ENCODE results near the gene NEK1.

The NEK1 gene

DNA sequence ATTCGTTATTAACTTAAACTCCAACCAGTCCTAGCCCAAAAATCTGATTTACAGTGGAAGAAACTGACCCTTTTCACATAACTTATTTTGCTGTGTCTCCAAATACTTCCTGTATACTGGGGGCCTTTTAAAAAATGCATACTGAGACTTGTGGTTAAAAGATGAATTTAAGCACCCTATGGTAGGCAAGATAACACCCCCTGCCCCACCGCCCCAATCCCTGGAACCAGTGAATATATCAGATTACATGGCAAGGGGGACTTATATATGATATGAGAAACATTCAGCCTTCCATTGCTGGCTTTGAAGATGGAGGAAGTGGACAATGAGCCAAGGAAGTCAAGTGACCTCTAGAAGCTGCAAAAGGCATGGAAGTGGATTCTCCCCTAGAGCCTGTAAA lies 4.9 kb upstream of the NEK1 start:
- Histone ChIP-seq H3K4me3 (ENCODE audit: low read length) (no peak overlapping the region), H3K9me3 (ENCODE audit: insufficient read depth, low read depth, low read length) (no peaks in the 10 kb centered on the region), H3K9ac (ENCODE audit: low read depth, low read length) (no peak overlapping the region), H3K27ac (ENCODE audit: low read depth, low read length) (no peak overlapping the region), H3K36me3 (ENCODE audit: insufficient read depth, low read length) (no peaks in the 10 kb centered on the region), H3K4me1 (ENCODE audit: insufficient read depth, low read length) (peaks cover 17% of the 10 kb centered on the region), H3K27me3 (ENCODE audit: insufficient read depth, low read length) (no peaks in the 10 kb centered on the region)
- WGBS: 100% methylated on average over 1 of the region's 2 CpGs

DNA sequence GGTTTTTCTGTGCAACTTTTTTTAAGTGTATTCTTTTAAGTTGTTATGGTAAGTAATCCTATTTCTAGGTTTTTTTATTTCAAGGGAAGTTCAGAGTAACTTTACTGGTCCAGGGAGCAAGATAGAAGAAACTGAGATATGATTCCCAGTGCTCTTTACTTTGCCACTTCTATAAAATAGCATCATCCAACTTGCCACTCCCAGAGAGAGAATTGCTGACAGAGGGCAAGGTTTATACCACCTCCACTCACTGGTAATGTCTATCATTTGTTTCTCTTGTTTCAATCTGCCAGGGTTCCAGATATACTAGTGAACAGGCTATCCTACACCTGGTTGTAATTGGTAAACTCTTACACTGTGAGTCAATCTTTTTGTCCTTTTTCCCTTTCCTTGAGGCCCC lies 4.5 kb upstream of the NEK1 start:
- H3K4me1 ChIP-seq (ENCODE audit: insufficient read depth, low read length): peaks cover 12% of the 10 kb centered on the region
- no peak overlapping the region for H3K9ac ChIP-seq (ENCODE audit: low read depth, low read length)
- no peaks in the 10 kb centered on the region for H3K27me3 ChIP-seq (ENCODE audit: insufficient read depth, low read length)
- no peaks in the 10 kb centered on the region for H3K36me3 ChIP-seq (ENCODE audit: insufficient read depth, low read length)
- no peaks in the 10 kb centered on the region for H3K9me3 ChIP-seq (ENCODE audit: insufficient read depth, low read depth, low read length)
- H3K4me3 ChIP-seq (ENCODE audit: low read length): no peak overlapping the region
- H3K27ac ChIP-seq (ENCODE audit: low read depth, low read length): no peak overlapping the region

DNA sequence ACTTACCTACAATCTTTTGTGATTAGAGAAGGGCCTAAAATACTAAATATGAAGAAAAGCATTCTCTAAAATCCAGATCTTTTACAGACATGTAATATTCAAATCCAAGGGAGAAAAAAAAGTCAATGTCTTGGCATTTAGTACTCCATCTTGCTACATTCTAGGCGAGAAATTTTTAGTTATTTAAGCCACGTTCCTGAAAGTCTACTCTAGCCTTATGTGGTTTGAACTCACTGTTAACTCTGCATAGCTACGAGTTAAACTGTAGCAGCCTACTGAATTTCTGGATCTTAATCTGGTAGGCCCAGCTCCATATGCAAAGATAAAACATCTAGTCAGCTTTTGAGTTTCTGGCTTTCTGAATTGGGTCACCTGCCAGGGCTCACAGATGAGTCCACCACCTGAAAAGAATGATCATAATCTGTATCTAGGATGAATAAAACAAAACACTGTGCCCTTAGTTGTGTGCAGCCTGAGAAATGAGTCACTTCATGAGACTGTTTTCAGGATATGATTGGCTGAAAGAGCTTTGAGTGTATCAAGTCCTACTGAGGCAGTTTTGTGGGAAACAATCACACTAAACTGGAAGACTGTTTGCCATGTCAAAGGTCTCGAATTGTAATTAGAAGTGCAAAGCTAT lies 3.2 kb upstream of the NEK1 start:
- Histone ChIP-seq H3K9ac (ENCODE audit: low read depth, low read length) (no peak overlapping the region), H3K27me3 (ENCODE audit: insufficient read depth, low read length) (no peaks in the 10 kb centered on the region), H3K9me3 (ENCODE audit: insufficient read depth, low read depth, low read length) (no peaks in the 10 kb centered on the region), H3K4me1 (ENCODE audit: insufficient read depth, low read length) (peaks cover 11% of the 10 kb centered on the region; the same call in 1 of the 2 replicates), H3K27ac (ENCODE audit: low read depth, low read length) (no peak overlapping the region), H3K36me3 (ENCODE audit: insufficient read depth, low read length) (no peaks in the 10 kb centered on the region), H3K4me3 (ENCODE audit: low read length) (no peak overlapping the region)
- WGBS: 82% methylated on average over 4 of the region's 4 CpGs

DNA sequence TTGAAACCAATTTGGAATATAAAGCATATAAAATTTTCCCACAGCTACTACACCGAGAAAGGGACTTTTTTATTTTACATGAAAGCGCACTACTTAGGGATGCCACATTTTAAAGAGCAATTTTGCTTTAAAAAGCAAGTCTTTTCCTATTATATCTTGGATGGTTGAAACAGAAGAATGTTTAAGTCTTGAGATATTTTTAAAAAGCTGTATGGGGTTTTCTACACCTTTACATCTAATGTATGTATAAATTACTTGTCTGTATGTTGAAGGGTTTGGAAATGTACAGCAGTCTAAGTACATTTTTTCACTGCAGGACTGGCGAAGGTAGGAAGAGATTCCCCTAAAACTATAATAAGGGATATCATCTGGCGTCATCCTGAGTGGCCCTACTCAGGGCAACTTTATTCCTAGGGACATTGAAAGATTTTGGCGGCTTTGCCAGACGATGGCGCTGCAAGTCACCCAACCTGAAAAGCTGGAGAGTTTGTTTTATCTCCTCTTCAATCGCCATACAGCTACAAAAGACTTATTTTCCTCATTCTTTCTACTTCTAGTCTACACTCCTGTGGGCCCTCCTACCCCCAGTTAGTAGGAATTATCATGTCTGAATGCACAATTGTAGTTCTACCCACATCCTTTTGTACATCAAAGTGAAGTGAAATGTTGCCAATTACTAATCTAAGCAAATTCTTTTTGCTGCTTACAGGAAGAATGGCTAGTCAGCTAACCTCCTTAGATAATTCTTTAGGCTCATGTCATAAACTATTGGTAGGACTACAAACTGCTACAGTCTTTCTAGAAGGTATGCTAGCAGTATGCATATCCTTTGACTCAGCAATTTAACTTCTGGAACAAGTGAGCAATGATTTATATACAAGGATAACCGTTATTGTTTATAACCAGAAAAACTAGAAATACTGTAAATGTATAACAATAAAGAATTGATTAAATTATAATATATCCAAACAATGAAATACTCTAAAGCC lies 782 bp upstream of the NEK1 start:
- H3K4me3 ChIP-seq (ENCODE audit: low read length): peak overlapping the region; percentile 96
- H3K36me3 ChIP-seq (ENCODE audit: insufficient read depth, low read length): no peaks in the 10 kb centered on the region
- no peaks in the 10 kb centered on the region for H3K9me3 ChIP-seq (ENCODE audit: insufficient read depth, low read depth, low read length)
- H3K27ac ChIP-seq (ENCODE audit: low read depth, low read length): 0 out of 2 replicates have a peak overlapping the region, but pooled peaks have one; percentile 22
- H3K9ac ChIP-seq (ENCODE audit: low read depth, low read length): peak overlapping the region; percentile 35; the same call in 1 of the 2 replicates
- 3% methylated on average over 8 of the region's 9 CpGs for WGBS
- H3K4me1 ChIP-seq (ENCODE audit: insufficient read depth, low read length): peaks cover 11% of the 10 kb centered on the region; the same call in 1 of the 2 replicates
- H3K27me3 ChIP-seq (ENCODE audit: insufficient read depth, low read length): no peaks in the 10 kb centered on the region

DNA sequence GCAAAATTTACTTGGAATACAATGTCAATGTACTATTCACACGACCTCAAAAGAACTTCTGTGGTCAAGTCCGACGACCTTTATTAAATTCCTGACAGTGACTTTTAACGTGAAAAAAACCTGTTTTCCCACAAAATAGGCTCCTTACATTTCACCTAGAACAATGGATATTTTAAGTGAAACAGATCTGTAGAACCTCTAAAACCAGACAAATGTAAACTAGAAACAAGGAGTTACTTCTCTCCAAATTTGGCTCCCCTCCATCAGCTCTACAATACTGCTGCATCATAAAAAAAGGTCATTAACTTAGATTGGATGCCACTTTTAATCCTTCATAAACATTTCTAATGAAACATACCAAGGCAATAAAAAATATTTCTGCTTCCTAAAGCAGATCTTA lies 1.2 kb downstream of the NEK1 start:
- no peak overlapping the region for H3K27ac ChIP-seq (ENCODE audit: low read depth, low read length)
- WGBS: 75% methylated on average over 4 of the region's 4 CpGs
- H3K9ac ChIP-seq (ENCODE audit: low read depth, low read length): no peak overlapping the region
- no peaks in the 10 kb centered on the region for H3K9me3 ChIP-seq (ENCODE audit: insufficient read depth, low read depth, low read length)
- peak overlapping the region; percentile 96 for H3K4me3 ChIP-seq (ENCODE audit: low read length)
- H3K27me3 ChIP-seq (ENCODE audit: insufficient read depth, low read length): no peaks in the 10 kb centered on the region
- H3K36me3 ChIP-seq (ENCODE audit: insufficient read depth, low read length): no peaks in the 10 kb centered on the region
- H3K4me1 ChIP-seq (ENCODE audit: insufficient read depth, low read length): peaks cover 11% of the 10 kb centered on the region; the same call in 1 of the 2 replicates

DNA sequence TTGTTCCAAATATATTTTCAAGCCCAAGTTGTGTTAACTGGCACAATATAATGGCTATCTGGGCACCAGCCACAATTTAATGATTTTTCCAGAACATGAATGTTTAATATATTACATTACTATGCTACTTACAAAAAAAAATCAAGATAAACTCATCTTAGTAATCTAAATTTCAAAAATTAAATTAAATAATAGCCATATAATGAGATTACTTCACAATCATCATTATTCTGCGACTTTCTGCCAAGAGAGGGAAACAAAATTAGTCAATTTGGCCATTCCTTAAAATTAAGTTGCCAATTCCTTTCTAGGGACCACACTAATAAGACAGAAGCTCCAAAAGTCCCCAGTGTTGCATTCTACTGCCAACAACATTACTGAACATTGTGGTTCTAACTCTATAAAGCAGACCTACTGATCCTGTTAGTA lies 7.5 kb downstream of the NEK1 start:
- H3K27ac ChIP-seq (ENCODE audit: low read depth, low read length): no peak overlapping the region
- H3K36me3 ChIP-seq (ENCODE audit: insufficient read depth, low read length): peaks cover 22% of the 10 kb centered on the region
- no peak overlapping the region for H3K4me3 ChIP-seq (ENCODE audit: low read length)
- peaks cover 2% of the 10 kb centered on the region; the same call in 1 of the 2 replicates for H3K4me1 ChIP-seq (ENCODE audit: insufficient read depth, low read length)
- no peaks in the 10 kb centered on the region for H3K9me3 ChIP-seq (ENCODE audit: insufficient read depth, low read depth, low read length)
- no peaks in the 10 kb centered on the region for H3K27me3 ChIP-seq (ENCODE audit: insufficient read depth, low read length)
- 83% methylated on average over 1 of the region's 1 CpG for WGBS
- H3K9ac ChIP-seq (ENCODE audit: low read depth, low read length): no peak overlapping the region

DNA sequence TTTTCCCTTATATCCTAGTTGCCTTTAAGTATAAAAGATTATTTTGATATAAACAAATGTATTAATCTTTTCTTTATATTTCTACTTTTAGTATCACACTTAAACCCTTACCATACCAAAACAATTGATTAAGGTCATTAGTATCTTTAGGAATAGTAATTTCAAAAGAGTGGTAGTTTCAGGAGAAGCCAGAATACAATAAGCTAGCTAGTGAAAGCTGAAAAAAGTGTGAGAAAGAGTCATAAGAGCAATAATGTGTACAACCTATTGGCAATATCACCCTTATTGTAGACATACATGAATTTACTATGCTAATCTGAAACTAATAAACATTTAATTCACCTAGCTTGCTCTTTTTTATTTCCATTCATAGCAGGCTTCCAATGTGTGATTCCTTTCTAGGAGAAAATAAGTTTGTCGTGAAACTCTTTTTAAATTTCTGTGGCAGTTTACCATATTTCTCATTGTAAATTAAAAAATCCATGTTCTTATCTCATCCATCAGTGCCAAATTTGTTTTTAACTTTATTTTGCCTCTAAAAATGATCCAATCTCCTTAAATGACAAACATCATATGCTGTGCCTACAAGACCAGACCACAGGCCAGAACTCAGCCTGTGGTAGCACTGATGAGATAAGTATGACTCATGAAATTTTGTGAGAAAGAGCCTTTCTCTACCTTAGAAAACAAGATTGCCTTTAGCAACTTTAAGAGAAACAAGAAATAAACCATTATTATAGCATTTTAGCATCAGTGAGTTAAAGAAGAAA lies 8.1 kb downstream of the NEK1 start:
- peaks cover 23% of the 10 kb centered on the region for H3K36me3 ChIP-seq (ENCODE audit: insufficient read depth, low read length)
- no peak overlapping the region for H3K27ac ChIP-seq (ENCODE audit: low read depth, low read length)
- 44% methylated on average over 1 of the region's 1 CpG for WGBS
- no peaks in the 10 kb centered on the region for H3K27me3 ChIP-seq (ENCODE audit: insufficient read depth, low read length)
- H3K4me1 ChIP-seq (ENCODE audit: insufficient read depth, low read length): peaks cover 2% of the 10 kb centered on the region; the same call in 1 of the 2 replicates
- H3K9me3 ChIP-seq (ENCODE audit: insufficient read depth, low read depth, low read length): no peaks in the 10 kb centered on the region
- no peak overlapping the region for H3K9ac ChIP-seq (ENCODE audit: low read depth, low read length)
- no peak overlapping the region for H3K4me3 ChIP-seq (ENCODE audit: low read length)

DNA sequence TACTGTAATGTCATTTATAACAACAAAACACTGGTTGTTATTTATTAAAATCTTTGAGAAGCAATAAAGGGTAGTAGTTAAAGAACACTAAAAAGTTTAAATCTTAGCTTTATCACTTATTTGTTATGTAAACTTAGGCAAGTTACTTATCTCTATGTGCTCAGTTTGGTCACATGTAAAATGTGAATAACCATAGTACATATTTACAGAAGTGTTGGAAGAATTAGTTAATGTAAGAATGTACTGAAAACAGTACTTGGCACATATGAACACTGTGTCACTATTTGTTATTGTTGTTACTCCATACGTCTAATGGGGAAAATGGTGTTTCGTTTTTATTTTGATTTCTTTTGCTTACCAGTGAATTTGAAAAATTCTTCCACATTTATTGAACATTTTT lies 9.1 kb downstream of the NEK1 start:
- 100% methylated on average over 1 of the region's 2 CpGs for WGBS
- Histone ChIP-seq H3K9me3 (ENCODE audit: insufficient read depth, low read depth, low read length) (no peaks in the 10 kb centered on the region), H3K27me3 (ENCODE audit: insufficient read depth, low read length) (no peaks in the 10 kb centered on the region), H3K9ac (ENCODE audit: low read depth, low read length) (no peak overlapping the region), H3K27ac (ENCODE audit: low read depth, low read length) (no peak overlapping the region), H3K4me3 (ENCODE audit: low read length) (no peak overlapping the region), H3K4me1 (ENCODE audit: insufficient read depth, low read length) (peaks cover 2% of the 10 kb centered on the region; the same call in 1 of the 2 replicates), H3K36me3 (ENCODE audit: insufficient read depth, low read length) (peaks cover 24% of the 10 kb centered on the region)

DNA sequence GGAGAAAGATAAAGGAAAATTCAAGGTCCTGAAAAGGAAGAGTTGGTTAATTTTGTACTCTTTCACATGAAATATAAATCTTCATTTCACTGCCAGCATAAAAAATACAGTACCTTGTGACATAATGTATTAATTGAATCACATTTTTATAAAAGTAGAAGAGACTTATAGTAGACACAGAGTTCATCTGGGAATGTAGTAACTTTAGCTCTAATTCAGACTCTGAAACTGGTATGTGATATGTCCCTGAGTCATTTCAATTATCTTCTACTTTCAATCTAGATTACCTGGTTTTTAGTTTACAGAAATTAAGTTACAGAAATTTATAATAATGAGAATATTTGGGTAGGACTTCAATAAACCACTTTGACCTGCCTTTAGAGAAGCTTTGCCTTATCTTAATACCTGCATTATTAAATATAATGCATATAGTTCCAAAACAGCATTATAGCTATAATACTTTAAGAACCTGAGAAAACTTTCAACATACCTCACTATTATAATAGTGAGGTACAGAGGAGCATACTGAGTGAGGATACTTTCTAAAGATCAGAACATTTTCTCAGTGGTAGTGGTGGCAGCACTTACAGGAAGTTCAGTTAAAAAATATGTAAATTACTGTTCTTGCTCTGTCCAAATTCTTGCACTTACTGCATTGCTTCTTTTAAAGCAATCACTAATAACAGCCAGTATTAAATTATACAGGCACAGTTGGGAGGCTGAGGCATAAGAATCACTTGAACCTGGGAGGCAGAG lies 11.2 kb downstream of the NEK1 start:
- Histone ChIP-seq H3K9ac (ENCODE audit: low read depth, low read length) (no peak overlapping the region), H3K4me3 (ENCODE audit: low read length) (no peak overlapping the region), H3K27ac (ENCODE audit: low read depth, low read length) (no peak overlapping the region), H3K9me3 (ENCODE audit: insufficient read depth, low read depth, low read length) (no peaks in the 10 kb centered on the region), H3K4me1 (ENCODE audit: insufficient read depth, low read length) (peaks cover 2% of the 10 kb centered on the region; the same call in 1 of the 2 replicates), H3K36me3 (ENCODE audit: insufficient read depth, low read length) (peaks cover 31% of the 10 kb centered on the region), H3K27me3 (ENCODE audit: insufficient read depth, low read length) (no peaks in the 10 kb centered on the region)

DNA sequence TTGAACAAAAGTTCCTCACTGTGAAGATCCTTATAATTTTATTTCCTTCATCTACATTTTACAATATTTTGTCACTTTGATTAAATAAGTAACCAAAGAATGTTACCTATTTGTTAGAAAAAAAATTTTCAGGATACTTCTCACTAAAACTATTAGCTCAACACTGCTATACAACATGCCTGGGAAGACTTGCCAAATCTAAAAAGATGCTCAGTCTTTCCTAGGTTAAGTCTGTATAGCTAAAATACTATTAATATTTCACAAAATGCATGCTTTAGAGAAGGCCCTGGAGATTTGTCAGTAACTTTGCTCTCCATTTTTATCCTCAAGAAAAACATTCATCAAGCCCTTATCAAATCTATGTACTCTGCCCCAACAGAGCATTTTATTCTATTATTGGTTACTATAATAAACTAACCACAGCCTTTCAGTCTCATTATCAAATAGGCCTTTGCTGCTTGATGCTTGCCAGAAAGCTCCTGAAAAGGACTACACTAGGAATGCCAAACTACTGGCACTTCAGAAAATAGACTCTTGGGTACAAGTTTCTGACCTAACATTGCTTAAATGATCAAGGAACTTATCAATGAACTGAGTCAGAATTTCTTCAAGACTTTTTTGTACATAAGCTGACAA lies 17.7 kb downstream of the NEK1 start:
- Histone ChIP-seq H3K4me3 (ENCODE audit: low read length) (no peak overlapping the region), H3K9me3 (ENCODE audit: insufficient read depth, low read depth, low read length) (no peaks in the 10 kb centered on the region), H3K9ac (ENCODE audit: low read depth, low read length) (no peak overlapping the region), H3K4me1 (ENCODE audit: insufficient read depth, low read length) (no peaks in the 10 kb centered on the region), H3K27me3 (ENCODE audit: insufficient read depth, low read length) (no peaks in the 10 kb centered on the region), H3K36me3 (ENCODE audit: insufficient read depth, low read length) (peaks cover 18% of the 10 kb centered on the region), H3K27ac (ENCODE audit: low read depth, low read length) (no peak overlapping the region)

All from HUES64 (cell line).